IMR-90 (cell line): ENCODE data around the gene PKD1. TPM values are rescaled to one million over a fixed set of nuclear protein-coding genes. Genes with fewer than 3 reads are reported as not detected.
A peak's percentile ranks its signal among the peaks of the same experiment; 100 is the strongest.
"Not testable (repeated sequence)": the region's sequence is repeated elsewhere in the genome, so short reads cannot be mapped to it uniquely, and the experiment has no call there.

Experiments
- ATAC-seq: fragments of 200-7000 bp; cut with Tn5 transposase; 2 replicates; pipeline ENCODE4 v1.9.1; 2020; ENCODE audit warnings: low read depth, mild to moderate bottlenecking, moderate library complexity
- BruUV-seq: library from RNA; stranded (reverse); fragments of 400-500 nt; replicated peaks from 2 replicates; lab custom pipeline; 2021; lab: Mats Ljungman, UMichigan
- CTCF ChIA-PET: fragments of 300-600 bp; formaldehyde crosslinking; extraction: SDS; loops from one replicate; lab custom pipeline; 2021; ENCODE audit warnings: antibody characterized with exemption; lab: Yijun Ruan, JAX
- POLR2A ChIA-PET: fragments of 300-600 bp; sonication (Branson Sonifier 250); formaldehyde crosslinking; loops from one replicate; lab custom pipeline; 2022; ENCODE audit warnings: antibody characterized with exemption; ENCODE audit not compliant: unreplicated experiment; lab: Charles Lee
- DNase-seq: peaks from one replicate; pipeline ENCODE4 v3.0.0; 2013
- H2AFZ ChIP-seq: replicated peaks from 2 replicates; pipeline ENCODE3; 2013; ENCODE audit warnings: low read length, mild to moderate bottlenecking; ENCODE audit not compliant: poor library complexity
- H2AK5ac ChIP-seq: 2 replicates; pipeline ENCODE4 v1.6.1; 2013; ENCODE audit warnings: low read depth, low read length, inconsistent platforms
- H2AK9ac ChIP-seq: replicated peaks from 2 replicates; pipeline ENCODE3; 2013; ENCODE audit warnings: mild to moderate bottlenecking, low read depth, low read length, moderate library complexity; ENCODE audit not compliant: poor library complexity
- H2BK120ac ChIP-seq: 2 replicates; pipeline ENCODE4 v1.6.1; 2013; ENCODE audit warnings: low read depth, low read length, inconsistent platforms
- H2BK15ac ChIP-seq: 3 replicates; pipeline ENCODE4 v1.6.1; 2013; ENCODE audit warnings: low read depth, low read length, inconsistent platforms
- H2BK20ac ChIP-seq: 2 replicates; pipeline ENCODE4 v1.6.1; 2013; ENCODE audit warnings: low read depth, mild to moderate bottlenecking, inconsistent platforms, low read length, moderate library complexity
- H2BK5ac ChIP-seq: 2 replicates; pipeline ENCODE4 v1.6.1; 2013; ENCODE audit warnings: mild to moderate bottlenecking, low read depth, low read length, inconsistent platforms; ENCODE audit not compliant: poor library complexity, severe bottlenecking
- H3K14ac ChIP-seq: replicated peaks from 2 replicates; pipeline ENCODE4 v1.6.1; 2013; ENCODE audit warnings: low read depth, low read length, inconsistent platforms
- H3K18ac ChIP-seq: 2 replicates; pipeline ENCODE4 v1.6.1; 2013; ENCODE audit warnings: low read depth, low read length, control low read depth
- H3K23ac ChIP-seq: 2 replicates; pipeline ENCODE4 v1.6.1; 2013; ENCODE audit warnings: low read depth, low read length, inconsistent platforms
- H3K27ac ChIP-seq: 2 replicates; pipeline ENCODE4 v1.5.1; 2013; ENCODE audit warnings: mild to moderate bottlenecking, control low read depth, low read length; ENCODE audit not compliant: insufficient read depth
- H3K27me3 ChIP-seq: 2 replicates; pipeline ENCODE4 v1.6.1; 2013; ENCODE audit warnings: low read length; ENCODE audit not compliant: control insufficient read depth, insufficient read depth
- H3K36me3 ChIP-seq: 2 replicates; pipeline ENCODE4 v1.6.1; 2013; ENCODE audit warnings: low read length, mixed read lengths; ENCODE audit not compliant: control insufficient read depth, insufficient read depth
- H3K4ac ChIP-seq: 2 replicates; pipeline ENCODE4 v1.6.1; 2013; ENCODE audit warnings: low read depth, low read length, inconsistent platforms
- H3K4me1 ChIP-seq: 2 replicates; pipeline ENCODE4 v1.6.1; 2013; ENCODE audit warnings: low read length, mixed read lengths; ENCODE audit not compliant: control insufficient read depth, insufficient read depth
- H3K4me2 ChIP-seq: 2 replicates; pipeline ENCODE4 v1.6.1; 2013; ENCODE audit warnings: low read depth, mild to moderate bottlenecking, control low read depth, low read length, moderate library complexity
- H3K4me3 ChIP-seq: 2 replicates; pipeline ENCODE4 v1.5.1; 2013; ENCODE audit warnings: low read depth, mild to moderate bottlenecking, control low read depth, low read length, moderate library complexity; ENCODE audit not compliant: insufficient read depth
- H3K56ac ChIP-seq: 2 replicates; pipeline ENCODE4 v1.6.1; 2013; ENCODE audit warnings: low read length, inconsistent platforms; ENCODE audit not compliant: insufficient read depth; ENCODE audit errors: extremely low read depth
- H3K79me1 ChIP-seq, 2 experiments: 2 replicates each; pipeline ENCODE4 v1.6.1; 2013; ENCODE audit warnings: low read length in 2 of 2, inconsistent platforms in 1 of 2, low read depth in 1 of 2
- H3K9ac ChIP-seq: 2 replicates; pipeline ENCODE4 v1.6.1; 2013; ENCODE audit warnings: low read depth, low read length, control low read depth
- H3K9me1 ChIP-seq: 2 replicates; pipeline ENCODE4 v1.6.1; 2013; ENCODE audit warnings: low read length, inconsistent platforms; ENCODE audit not compliant: insufficient read depth
- H3K9me3 ChIP-seq: 2 replicates; pipeline ENCODE4 v1.6.1; 2013; ENCODE audit warnings: low read length; ENCODE audit not compliant: control insufficient read depth, insufficient read depth
- H4K20me1 ChIP-seq: 2 replicates; pipeline ENCODE4 v1.6.1; 2013; ENCODE audit warnings: low read length, inconsistent platforms; ENCODE audit not compliant: insufficient read depth
- H4K5ac ChIP-seq: 2 replicates; pipeline ENCODE4 v1.6.1; 2013; ENCODE audit warnings: mild to moderate bottlenecking, low read depth, low read length, control low read depth
- H4K8ac ChIP-seq, 2 experiments: 2 replicates each; pipeline ENCODE4 v1.6.1; 2013; ENCODE audit warnings: low read depth in 2 of 2, low read length in 2 of 2, control low read depth in 1 of 2, inconsistent platforms in 1 of 2
- H4K91ac ChIP-seq: 2 replicates; pipeline ENCODE4 v1.6.1; 2013; ENCODE audit warnings: low read depth, low read length, inconsistent platforms; ENCODE audit not compliant: insufficient read depth
- NFE2L2 ChIP-seq: fragments of 150-350 bp; IDR thresholded peaks from 2 replicates; pipeline ENCODE4 v1.6.1; 2016; ENCODE audit warnings: low read depth, mild to moderate bottlenecking, low read length
- POLR2A ChIP-seq: IDR thresholded peaks from 2 replicates; pipeline ENCODE4 v1.6.1; 2012; ENCODE audit warnings: mild to moderate bottlenecking, low read depth, low read length
- WGBS, 2 experiments: methylation state at CpG; one replicate each; pipeline versions ENCODE4 v1.1.5 to v1.1.7; 2013; ENCODE audit warnings: missing lambda C conversion rate in 2 of 2; ENCODE audit not compliant: insufficient read length in 1 of 2; ENCODE audit errors: extremely low coverage in 2 of 2; 5-methylcytosine and 5-hydroxymethylcytosine counted together
- dilution Hi-C: fragments of 300-500 bp; cut with HindIII; formaldehyde crosslinking; loops from one replicate; pipeline ENCODE4 v1.14.3; 2018; ENCODE audit warnings: low sequenced_read_pairs; ENCODE audit not compliant: unreplicated experiment
- in situ Hi-C: fragments of 300-500 bp; cut with MboI; formaldehyde crosslinking; loops from 3 replicates; pipeline ENCODE4 v1.14.3; 2019; ENCODE audit warnings: low sequenced_read_pairs, inconsistent platforms, mixed read lengths
- intact Hi-C: fragments of 100-400 bp; cut with micrococcal nuclease; formaldehyde crosslinking; loops from 2 replicates; pipeline ENCODE4 v1.10.0; 2022
- polyA plus RNA-seq, 3 experiments: library from polyadenylated mRNA; depleted of rRNA; stranded (reverse); fragments of >200 nt; gene quantifications; 2 replicates each; pipeline ENCODE4 v1.2.3, GENCODE V29; 2012; ENCODE audit warnings: low replicate concordance in 1 of 3
- total RNA-seq: library from RNA; depleted of rRNA; stranded (reverse); fragments of >200 nt; gene quantifications from 2 replicates; pipeline ENCODE4 v1.2.3, GENCODE V29; 2012
- TF ChIP-seq, protein P1 (sequence below): fragments of 150-350 bp; IDR thresholded peaks from 2 replicates; pipeline ENCODE4 v1.6.1; 2016; ENCODE audit warnings: low read depth, mild to moderate bottlenecking, low read length, moderate library complexity, borderline replicate concordance

The PKD1 gene
- total and polyA plus RNA-seq, 2 of the 4 experiments (the other 2 are of a cell fraction): 7.9 to 97.3 TPM

DNA sequence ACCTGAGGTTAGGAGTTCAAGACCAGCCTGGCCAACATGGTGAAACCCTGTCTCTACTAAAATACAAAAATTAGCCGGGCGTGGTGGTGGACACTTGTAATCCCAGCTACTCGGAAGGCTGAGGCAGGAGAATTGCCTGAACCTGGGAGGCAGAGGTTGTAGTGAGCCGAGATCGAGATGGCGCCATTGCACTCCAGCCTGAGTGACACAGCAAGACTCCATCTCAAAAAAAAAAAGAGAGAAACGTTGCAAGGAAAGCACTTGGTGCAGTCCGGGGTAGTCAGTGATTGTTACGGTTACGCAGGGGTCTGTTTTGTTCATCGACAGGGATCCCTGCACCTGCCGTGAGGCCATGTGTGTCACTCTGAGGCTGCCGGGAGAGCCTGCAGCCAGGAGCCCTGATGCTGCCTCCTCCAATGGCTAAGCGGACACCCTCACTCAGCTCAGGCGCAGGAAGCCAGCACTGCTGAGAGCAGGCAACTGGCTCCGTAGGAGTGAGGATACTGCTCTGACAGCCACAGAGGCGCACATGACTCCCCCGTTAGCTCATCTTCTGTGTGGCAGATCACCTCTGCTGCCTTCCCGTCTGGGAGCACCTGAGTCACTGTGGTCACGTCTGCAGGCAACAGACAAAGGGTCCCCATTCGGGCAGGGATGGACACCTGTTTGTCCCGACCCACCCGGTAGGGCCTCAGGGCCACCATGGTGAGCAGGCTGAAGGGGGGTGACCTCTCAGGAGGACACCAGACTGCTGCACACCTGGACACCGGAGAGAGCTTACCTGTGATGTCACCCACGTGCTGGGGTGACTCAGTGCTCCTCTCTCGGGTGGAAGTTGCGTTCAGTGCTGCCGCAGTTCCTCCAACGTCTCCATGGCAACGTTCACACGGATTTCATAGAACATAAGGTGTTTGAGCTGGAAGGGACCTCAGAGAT lies 7.5 kb upstream of the PKD1 start (continued):
- TF ChIP-seq, protein P1, sequence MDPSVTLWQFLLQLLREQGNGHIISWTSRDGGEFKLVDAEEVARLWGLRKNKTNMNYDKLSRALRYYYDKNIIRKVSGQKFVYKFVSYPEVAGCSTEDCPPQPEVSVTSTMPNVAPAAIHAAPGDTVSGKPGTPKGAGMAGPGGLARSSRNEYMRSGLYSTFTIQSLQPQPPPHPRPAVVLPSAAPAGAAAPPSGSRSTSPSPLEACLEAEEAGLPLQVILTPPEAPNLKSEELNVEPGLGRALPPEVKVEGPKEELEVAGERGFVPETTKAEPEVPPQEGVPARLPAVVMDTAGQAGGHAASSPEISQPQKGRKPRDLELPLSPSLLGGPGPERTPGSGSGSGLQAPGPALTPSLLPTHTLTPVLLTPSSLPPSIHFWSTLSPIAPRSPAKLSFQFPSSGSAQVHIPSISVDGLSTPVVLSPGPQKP: no peak
- TF ChIP-seq NFE2L2 (no peak), POLR2A (no peak)

DNA sequence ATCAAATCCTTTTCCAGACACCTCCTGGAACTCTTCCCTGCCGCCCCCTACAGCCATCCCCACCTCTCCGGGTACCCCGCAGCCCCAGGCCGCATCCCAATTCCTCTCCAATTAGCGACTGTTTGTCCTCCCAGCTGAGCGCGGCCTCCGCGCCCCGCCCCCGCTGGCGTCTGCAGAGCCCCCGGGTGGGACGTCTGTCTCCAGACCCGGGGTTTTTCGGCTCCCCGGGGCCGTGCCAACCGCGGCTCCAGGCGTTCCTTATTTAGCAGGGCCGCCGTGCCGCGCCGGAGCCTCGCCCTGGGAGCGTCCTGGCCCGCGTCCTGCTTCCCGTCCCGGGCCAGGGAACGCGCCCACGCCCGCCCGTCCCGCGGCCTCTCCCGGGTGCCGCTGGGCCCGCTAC lies 627 bp downstream of the PKD1 start:
- in situ Hi-C loops, H2AK9ac ChIP-seq, H2BK120ac ChIP-seq, H3K56ac ChIP-seq, H2BK20ac ChIP-seq, DNase-seq, H2AFZ ChIP-seq, H2AK5ac ChIP-seq, H4K91ac ChIP-seq, H4K8ac ChIP-seq, intact Hi-C loops, H4K20me1 ChIP-seq, BruUV-seq, H4K5ac ChIP-seq, ATAC-seq, H3K23ac ChIP-seq, H3K79me1 ChIP-seq, H3K4ac ChIP-seq, dilution Hi-C loops, H3K14ac ChIP-seq, H3K9me1 ChIP-seq, CTCF ChIA-PET, H3K27me3 ChIP-seq, H3K18ac ChIP-seq, H2BK15ac ChIP-seq, H3K36me3 ChIP-seq, H2BK5ac ChIP-seq, POLR2A ChIA-PET, H3K9me3 ChIP-seq, H3K4me1 ChIP-seq: not testable (repeated sequence)
- H3K4me3 ChIP-seq: peak overlapping the region; percentile 86
- H3K4me2 ChIP-seq: peak overlapping the region; percentile 74
- peak overlapping the region; percentile 80 for H3K27ac ChIP-seq
- peak overlapping the region; percentile 81 for H3K9ac ChIP-seq
- 8% methylated on average over 2 of the region's 42 CpGs; no CpG with 5 or more reads in 1 of the 2 experiments for WGBS, 2 experiments

DNA sequence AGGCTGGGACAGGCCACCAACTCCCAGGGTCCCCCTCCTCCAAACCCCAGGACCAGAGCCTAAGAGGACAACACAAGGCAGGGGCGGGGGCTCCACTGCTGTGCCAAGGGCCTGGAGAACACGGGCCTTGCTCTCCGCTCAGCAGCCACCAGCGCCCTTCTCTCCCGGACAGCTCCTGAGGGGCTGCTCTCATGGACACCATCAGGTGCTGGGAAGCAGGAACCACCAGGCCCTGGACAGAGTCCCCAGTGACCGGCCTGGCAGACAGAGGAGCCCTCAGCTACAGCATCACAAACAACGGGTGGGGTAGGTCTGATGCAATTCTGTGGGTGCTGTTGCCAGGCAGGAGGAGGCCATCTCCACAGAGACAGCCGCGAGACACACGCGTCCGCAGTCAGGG lies 1.9 kb downstream of the PKD1 start:
- WGBS, 2 experiments: no CpG with 5 or more reads among the region's 12 CpGs
- not testable (repeated sequence) for DNase-seq

More for the DNA sequence above, 1.9 kb downstream of the PKD1 start:
- H3K4me3 ChIP-seq, H2AFZ ChIP-seq, H3K56ac ChIP-seq, dilution Hi-C loops, H4K91ac ChIP-seq, H3K27me3 ChIP-seq, ATAC-seq, H3K4ac ChIP-seq, H3K18ac ChIP-seq, H3K9me1 ChIP-seq, H2AK5ac ChIP-seq, H2AK9ac ChIP-seq, POLR2A ChIA-PET, H3K23ac ChIP-seq, H2BK120ac ChIP-seq, H3K79me1 ChIP-seq, H2BK15ac ChIP-seq, H2BK5ac ChIP-seq, H3K9me3 ChIP-seq, H3K4me1 ChIP-seq, H2BK20ac ChIP-seq, H3K9ac ChIP-seq, CTCF ChIA-PET, H3K14ac ChIP-seq, intact Hi-C loops, H4K5ac ChIP-seq, H3K27ac ChIP-seq, in situ Hi-C loops, H4K8ac ChIP-seq, H3K4me2 ChIP-seq, BruUV-seq, H3K36me3 ChIP-seq: not testable (repeated sequence)
- peaks cover 15% of the 10 kb centered on the region for H4K20me1 ChIP-seq
